Activated CD4-positive, alpha-beta T cell treated with anti-CD3 and anti-CD28 coated beads for 48 hours (primary cell): Measurements from ENCODE around the gene MEMO1.
A peak's percentile ranks its signal among the peaks of the same experiment; 100 is the strongest.
"Not testable (repeated sequence)": the region's sequence is repeated elsewhere in the genome, so short reads cannot be mapped to it uniquely, and the experiment has no call there.

ENCODE experiments used
- DNase-seq: peaks from one replicate; pipeline ENCODE4 v3.0.0-alpha.2; 2020

Gene MEMO1

DNA sequence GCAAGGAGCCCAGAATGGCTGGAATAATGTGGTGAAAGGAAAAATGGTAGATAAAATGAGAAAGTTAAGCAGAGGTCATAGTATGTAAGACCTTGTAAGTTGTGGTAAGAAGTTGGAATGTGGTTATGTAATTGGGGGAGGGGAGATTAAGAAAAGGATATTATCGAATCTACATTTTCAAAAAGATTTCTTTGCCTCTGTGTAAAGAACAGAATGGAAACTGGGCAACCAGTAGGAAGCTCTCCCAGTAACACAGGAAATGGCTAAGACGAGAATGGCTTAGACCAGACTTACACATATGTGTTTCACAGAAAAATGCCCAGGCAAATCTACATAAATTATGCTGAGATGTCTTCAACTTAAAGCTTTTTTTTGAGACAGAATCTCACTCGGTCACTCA, 13.2 kb downstream of the MEMO1 start:
- DNase-seq, result no peak

DNA sequence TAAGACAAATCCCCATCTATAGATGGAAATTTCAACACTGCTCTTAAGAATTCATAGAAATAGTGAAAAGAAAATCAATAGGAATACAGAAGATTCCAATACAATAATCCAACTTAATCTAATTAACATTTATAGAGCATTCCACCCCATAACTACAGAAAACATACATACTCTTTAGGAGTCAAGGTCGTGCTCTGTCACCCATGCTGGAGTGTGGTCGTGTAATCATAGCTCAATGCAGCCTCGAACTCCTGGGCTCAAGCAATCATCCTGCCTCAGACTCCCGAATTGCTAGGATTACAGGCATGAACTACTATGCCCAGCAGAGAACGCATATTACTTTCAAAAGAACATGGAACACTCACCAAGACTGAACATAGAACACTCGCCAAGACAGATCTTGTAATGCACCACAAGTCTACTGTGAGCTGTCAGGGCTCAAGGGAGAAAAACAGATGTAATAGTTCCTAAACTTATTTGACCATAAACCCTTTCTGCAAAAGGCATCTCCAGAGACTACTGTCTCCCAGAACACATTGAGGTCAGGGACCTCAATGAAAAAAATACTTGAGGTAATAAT, 14.1 kb downstream of the MEMO1 start:
- DNase-seq, result no peak

GRCh38 chr2:31992934-31993333, 17.9 kb downstream of the MEMO1 start:
- DNase-seq, result no peak

DNA sequence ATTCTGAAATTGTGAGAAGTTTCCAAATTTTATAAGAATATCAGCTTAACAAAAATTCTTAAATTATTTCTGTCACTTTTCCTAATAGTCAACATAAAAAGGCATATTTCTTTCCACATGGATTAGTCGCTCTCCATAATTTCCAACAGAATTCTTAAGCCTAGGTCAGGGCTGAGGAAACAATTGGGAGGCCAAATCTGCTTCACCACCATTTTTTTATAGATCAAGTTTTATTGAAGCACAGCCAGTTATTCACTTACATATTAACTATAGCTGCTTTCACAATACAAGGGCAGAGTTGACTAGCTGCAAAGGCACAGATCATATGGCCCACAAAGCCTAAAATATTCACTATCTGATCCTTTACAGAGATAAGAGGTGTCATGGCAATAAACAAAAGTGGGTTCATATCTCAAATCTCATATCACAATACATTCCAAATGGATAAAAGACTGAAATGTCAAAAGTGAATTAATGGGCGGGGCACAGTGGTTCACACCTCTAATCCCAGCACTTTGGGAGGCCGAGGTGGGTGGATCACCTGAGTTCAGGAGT, 18.7 kb downstream of the MEMO1 start:
- no peak for DNase-seq

DNA sequence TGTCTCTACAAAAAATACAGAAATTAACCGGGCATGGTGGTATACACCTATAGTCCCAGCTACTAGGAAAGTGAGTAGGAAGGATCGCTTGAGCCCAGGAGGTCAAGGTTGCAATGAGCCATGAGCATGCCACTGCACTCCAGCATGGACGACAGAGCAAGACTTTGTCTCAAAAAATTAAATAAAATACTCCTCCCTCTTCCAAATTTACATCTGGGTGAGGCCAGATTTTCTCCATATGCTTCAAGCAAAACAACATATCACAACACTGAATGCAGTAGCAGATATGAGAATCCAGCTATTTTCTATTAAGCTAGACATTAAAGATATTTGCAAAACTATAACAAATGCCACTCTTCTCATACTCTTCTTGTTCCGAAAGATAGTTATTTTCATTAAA, 20.9 kb downstream of the MEMO1 start:
- DNase-seq, result no peak

DNA sequence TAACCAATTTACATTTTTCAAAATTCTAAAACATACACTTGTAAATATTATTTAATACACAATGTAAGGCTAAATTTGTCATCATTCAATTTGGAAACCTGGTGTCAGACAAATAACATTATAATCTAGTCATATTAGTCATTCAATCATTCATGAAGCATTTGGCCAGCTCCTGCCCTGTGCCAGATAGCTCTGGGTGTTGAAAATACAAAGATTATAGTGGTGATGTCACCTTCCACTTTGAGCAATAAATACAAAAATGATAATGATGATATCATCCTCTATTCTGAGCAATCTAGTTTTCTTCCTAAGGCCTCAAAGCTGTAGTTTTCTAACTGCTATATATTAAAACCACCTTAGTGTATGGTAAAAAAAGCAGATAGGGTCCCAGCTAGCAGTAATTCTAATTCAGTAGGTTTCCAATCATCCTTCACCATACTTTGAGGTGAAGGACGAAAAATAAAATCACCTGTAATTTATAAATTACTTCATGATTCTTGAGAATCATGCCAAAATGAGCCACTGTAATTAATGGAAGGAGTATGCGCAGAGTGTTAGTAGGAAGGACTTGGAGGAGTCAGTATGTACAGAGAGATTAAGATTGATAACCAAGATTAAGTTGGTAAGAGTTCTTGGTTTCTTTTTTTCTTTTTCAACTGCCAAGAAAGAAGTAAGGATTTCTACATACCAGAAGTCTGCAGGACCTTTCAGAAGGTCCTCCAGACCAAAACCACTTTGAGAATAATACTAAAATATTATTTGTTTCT, 23.2 kb downstream of the MEMO1 start:
- no peak for DNase-seq

DNA sequence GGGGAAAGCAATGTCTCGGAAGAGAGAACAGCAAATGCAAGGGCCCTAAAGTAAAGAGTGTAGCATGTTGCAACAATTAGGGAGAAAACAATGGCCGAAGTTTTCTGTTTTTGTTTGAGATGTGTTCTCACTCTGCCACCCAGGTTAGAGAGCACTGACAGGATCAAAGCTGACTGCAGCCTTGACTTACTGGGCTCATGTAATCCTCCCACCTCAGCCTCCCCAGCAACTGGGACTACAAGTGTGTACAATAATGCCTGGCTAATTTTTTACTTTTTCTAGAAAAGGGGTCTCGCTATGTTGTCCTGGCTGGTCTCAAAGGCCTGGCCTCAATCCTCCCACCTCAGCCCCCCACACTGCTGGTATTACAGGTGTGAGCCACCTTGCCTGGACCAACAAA, 23.9 kb downstream of the MEMO1 start:
- no peak for DNase-seq

- DNase-seq, result no peak
Measured at GRCh38 chr2:31983762-31984467, 26.9 kb downstream of the MEMO1 start.

GRCh38 chr2:31980674-31981356, 30.0 kb downstream of the MEMO1 start:
- no peak for DNase-seq

GRCh38 chr2:31979956-31980355, 30.9 kb downstream of the MEMO1 start:
- no peak for DNase-seq

DNA sequence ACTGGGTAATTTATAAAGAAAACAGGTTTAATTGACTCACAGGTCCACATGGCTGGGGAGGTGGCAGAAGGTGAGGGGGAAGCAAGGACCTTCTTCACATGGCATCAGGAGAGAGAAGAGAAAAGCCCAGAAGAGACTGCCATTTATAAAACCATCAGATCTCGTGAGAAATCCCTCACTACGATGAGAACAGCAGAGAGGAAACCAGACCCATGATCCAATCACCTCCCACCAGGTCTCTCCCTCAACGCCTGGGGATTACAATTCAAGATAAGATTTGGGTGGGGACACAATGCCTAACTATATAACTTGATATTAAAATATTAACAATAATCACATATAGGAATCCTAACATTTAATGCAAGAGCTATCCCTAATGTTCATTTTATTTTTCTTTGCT, 31.8 kb downstream of the MEMO1 start:
- DNase-seq, result no peak

GRCh38 chr2:31978436-31978835, 32.4 kb downstream of the MEMO1 start:
- DNase-seq, result no peak

DNA sequence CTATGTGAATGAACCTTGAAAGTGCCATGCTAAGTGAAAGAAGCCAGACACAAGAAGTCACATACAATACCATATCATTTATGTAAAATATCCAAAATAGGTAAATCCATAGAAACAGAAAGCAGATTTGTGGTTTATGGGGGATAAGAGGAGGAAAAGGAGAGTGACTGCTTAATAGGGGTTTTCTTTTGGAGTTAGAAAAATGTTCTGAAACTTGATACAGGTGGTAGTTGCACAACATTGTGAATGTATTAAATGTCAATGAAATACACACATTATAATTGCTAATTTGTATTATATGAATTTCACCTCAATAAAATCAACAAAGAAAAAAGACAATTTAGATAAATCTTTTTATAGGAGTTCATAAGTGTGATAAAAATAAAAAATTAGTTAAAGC, 37.1 kb downstream of the MEMO1 start:
- DNase-seq, result no peak

GRCh38 chr2:31972059-31972458, 38.7 kb downstream of the MEMO1 start:
- DNase-seq, result no peak

DNA sequence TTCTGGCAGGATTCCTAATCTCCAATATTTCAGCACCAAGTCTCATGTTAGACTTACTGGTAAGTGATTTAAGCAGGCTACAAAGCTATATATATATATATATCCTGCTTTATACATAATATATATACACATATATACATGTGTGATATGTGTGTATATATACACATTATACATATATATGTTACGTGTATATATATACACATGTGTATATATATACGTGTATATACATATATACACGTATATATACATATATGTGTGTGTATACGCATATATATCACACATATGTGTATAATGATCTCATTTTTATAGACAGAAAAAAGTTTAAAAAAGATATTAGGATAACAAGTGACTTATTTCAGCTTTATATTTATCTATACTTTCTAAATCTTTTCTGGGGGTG, 41.6 kb downstream of the MEMO1 start:
- no peak for DNase-seq

DNA sequence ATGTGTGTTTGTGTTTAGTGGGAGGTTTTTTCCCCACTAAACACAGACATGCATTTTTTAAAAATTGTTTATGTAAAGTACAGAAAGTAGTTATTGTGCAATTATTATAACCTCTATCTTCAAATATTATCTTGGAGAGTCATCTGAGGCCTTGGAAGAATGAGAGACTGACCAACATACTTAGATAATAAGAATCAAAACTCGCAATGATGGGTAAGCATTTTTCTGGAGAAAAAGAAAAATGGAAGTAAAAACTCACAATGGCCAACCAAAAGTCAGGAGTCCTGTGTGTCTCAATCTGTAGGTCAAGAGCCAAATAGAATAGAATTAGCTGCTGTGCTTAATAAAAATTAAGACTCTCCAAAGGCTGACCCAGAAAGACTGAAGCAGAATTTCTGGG, 43.0 kb downstream of the MEMO1 start:
- DNase-seq, result no peak

GRCh38 chr2:31966402-31966801, 44.4 kb downstream of the MEMO1 start:
- DNase-seq, result not testable (repeated sequence)

DNA sequence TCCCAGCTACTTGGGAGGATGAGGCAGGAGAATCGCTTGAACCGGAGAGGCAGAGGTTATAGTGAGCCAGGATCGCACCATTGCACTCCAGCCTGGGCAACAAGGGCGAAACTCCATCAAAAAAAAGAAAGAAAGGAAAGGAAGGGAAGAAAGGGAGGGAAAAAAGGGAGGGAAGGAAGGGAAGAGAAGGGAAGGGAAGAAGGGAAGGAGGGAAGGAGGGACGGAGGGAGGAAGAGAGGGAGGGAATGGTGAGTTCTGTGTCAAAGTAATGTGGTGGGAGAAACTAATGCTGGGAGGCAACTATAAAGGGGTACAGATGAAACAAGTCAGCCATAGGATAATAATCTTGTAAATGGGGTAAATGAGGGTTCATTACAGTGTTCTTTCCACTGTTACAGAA, 45.7 kb downstream of the MEMO1 start:
- no peak for DNase-seq

DNA sequence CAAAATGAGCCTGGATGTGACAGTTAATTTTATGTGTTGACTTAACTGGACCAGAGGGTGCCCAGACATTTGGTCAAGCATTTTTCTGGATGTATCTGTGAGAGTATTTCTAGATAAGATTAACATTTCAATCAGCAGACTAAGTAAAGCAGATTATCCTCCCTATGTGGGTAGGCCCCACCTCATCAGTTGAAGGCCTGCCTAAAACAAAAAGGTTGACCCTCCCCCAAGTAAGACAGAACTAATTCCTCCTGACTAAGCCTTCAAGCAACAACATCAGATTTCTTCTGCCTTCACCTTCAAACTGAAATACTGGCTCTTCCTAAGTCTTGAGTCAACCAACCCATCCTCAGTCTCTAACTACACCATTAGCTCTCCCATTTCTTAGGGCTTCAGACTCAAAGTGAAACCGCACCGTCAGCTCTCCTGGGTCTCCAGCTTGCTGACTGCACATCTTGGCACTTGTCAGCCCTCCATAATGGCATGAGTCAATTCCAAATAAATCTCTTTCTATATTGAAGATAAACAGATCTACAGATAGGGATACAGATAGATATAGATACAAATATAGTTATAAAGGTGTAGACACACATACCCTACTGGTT, 47.9 kb downstream of the MEMO1 start:
- peak; percentile 71 for DNase-seq

- DNase-seq, result no peak
Measured at GRCh38 chr2:31958140-31958717, 52.6 kb downstream of the MEMO1 start.

GRCh38 chr2:31957354-31958139, 53.3 kb downstream of the MEMO1 start:
- DNase-seq, result no peak

DNA sequence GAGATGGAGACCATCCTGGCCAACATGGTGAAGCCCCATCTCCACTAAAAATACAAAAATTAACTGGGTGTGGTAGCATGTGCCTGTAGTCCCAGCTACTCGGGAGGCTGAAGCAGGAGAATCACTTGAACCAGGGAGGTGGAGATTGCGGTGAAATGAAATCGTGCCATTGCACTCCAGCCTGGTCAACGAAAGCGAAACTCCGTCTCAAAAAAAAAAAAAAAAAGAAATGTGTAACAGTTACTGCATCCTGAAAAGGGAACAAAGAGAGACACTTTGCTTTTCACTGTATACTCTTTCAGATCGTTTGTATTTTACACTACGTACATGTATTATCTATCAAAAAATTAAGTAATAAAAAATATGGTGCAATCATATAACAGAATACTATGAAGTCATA, 53.9 kb downstream of the MEMO1 start:
- not testable (repeated sequence) for DNase-seq
